Panc1 (cell line): ENCODE measurements around the gene MYT1.

Experiments used
- CTCF ChIP-seq: fragments of 450-650 bp; IDR thresholded peaks from 2 replicates; pipeline ENCODE4 v1.5.1; 2017; ENCODE audit warnings: mild to moderate bottlenecking
- TCF7L2 ChIP-seq: IDR thresholded peaks from 2 replicates; pipeline ENCODE4 v1.6.1; 2011; ENCODE audit warnings: mild to moderate bottlenecking, low read depth, low read length, inconsistent platforms

GRCh38 chr20:64119681-64120341 lies 44.4 kb upstream of the MYT1 start:
- TF ChIP-seq CTCF (no peak), TCF7L2 (no peak)
